Measurements from ENCODE around the gene HECW1.
"Not testable (repeated sequence)": the region's sequence is repeated elsewhere in the genome, so short reads cannot be mapped to it uniquely, and the experiment has no call there.

The HECW1 gene

DNA sequence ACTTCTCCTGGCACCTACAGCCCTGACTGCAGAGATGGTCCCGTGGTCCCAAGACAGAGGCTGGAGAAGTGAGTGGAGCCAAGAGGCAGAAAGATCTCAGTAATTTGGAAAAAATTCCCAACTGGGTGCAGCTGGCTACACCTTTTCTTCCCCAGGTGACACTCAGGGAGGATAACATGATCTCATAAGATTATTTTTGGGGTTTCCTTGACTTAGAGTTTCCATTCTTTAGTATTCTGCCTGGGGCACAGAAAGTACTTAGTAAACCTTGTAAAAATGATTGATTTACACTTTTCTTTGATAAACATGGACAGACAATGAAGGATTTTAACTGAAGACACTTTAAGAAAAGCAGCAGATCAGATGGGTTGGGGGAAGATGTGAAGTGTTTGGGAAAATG, 38.6 kb downstream of the HECW1 start:
- DNase-seq: no peak

DNA sequence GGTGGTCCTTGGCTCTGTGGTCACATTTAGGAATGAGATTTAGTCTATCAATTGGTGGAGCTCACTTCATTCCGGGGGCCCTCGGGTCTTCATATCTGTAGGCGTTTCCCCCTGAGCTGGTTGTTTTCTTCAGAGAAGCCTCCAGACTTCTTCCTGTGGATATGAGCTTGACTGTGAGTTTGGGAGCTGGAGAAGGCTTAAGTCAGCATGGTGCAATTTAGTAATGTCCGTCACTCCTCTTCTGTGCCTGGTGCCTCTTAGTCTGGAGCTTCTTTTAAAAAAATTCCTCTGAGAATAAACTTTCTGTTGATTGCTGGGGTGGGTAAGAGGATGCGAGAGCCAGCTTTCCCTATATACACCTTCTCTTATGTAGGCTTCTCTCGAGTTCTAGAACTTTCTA, 40.2 kb downstream of the HECW1 start:
- no peak for DNase-seq

DNA sequence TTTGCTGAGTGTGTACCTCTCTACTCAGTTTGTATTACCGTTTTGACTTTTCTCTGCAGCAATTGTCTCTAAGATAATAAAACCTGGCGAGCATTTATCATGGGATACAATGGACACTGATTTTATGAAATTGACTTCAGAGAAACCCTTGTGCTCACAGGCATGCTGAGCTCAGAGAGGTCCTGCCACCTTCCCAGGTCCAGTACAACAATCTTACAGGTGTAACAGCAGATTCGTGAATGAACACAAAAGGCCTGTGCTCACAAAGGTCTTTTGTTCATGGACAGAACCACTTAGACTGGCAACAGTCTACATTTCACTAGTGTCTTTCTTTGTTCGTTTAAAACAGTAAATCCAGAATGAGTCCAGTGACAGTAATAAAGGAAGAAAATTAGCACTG, 43.2 kb downstream of the HECW1 start:
- no peak for DNase-seq

DNA sequence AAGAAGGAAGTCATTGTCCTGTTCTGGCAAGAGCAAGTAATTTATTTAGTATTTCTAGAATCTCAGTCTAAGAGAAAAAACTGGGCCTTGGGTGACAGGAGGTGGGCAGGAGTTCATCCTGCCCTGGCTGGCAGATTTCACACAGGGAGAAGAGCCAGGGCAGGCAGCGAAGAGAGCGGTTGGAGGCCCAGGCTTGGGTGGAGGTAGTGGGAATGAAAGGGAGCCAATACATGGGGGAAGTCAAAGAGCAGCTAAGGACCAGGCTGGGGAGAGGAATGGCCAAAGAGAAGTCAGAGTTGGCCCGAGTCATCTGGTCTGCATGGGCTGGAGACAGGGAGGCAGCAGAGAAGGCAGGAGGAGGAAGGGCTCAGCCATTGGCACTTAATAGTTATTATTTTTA, 51.4 kb downstream of the HECW1 start:
- DNase-seq: no peak

DNA sequence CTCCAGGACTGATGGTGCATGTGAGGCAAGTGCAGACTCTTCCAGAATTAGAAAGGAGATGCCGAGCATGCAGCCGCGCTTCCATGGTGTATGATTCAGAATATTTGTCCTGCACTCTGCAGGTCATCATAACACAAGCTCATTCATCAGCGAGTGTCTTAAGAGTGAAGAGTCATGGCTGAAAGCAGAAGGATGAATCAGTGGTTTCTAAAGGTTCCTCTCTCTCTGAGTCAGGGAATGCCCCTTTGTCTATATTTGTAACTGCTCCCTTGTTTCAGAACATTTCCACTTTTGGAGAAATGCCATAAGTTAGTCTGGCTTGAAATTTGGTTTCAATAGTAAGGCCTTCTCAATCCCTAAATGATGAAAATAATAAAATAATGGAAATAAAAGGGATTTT, 52.3 kb downstream of the HECW1 start:
- DNase-seq: no peak

DNA sequence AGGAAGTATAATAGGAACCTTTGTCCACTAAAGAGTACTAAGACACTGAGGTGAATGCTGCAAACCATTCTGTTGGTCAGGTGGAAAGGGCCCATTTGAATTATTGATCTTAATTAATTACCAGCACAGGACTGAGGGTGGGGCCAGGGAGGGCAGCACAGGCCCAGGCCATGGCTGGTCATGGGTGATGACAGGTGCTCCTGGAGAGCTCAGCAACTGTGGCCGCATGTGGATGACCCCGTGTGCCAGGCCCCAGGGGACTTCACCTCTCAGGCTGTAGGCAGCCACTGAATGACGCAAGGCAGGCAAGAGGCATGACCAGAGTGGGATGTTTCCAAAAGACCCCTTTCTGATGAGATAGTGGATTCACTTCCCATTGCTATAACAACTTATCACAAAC, 54.2 kb downstream of the HECW1 start:
- DNase-seq: no peak

DNA sequence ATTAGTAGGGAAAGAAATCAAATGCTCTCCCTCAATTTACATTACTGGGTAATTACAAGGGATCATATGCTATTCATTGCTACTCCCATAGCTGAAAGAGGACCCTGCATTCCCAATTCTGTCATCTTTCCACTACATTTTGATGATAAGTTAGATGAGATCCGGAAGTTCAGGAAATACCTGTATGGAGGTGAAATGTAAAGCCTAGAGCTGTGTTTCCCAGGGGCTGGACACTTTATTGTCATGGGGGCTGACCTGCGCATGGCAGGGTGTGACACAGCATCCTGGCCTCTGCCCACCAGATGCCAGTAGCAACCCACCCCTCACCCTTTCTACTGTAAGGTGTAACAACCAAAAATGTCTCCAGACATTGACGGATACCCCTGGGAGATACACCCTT, 56.6 kb downstream of the HECW1 start:
- DNase-seq: no peak

DNA sequence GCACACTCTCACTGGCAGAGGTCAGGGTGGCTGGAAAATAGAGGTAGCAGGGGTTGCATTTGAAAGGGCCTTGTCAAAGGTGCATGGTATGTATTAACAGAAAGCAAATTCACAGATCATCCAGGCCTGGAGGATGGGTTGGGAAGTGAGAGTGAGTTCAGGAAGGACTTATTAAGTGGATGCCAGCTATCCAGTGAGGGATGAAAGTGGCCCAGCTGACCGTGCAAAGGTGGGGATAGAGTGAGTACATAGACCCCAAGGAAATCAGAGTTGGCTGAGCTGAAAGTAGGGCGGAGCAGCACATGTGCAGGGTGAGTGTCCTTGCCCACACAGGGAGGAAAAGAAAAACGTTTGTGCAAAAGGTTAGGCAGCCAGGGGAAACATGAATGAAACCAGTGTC, 58.1 kb downstream of the HECW1 start:
- DNase-seq: no peak

DNA sequence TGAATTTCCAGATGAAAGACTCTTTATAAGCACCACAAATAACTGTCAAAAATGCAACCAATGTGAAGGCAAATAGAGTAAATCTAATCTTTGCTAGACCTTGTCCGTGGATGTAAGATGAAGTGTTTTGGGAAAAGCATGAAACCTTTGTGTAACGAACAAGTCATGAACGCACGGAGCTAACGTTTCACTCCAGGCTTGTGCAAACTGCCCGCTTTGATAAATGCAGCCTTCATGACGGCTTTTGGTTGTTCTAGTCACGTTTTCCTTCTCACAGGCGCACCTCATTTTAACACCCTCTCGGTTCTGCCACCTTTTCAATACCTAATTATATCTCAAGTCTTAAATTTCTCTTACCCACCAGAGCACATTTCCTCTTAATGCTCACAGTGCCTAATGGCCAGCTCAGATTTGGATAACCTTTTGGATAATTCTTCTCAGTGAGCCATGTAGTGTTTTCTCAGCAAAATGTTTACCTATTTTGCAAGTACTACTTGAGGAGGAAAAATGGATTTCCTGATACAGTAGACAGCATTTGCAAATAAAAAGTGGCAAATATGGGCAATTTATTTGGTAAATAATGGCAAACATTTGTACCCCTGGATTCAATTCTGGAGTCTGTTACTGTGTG, 63.2 kb downstream of the HECW1 start:
- DNase-seq: no peak

DNA sequence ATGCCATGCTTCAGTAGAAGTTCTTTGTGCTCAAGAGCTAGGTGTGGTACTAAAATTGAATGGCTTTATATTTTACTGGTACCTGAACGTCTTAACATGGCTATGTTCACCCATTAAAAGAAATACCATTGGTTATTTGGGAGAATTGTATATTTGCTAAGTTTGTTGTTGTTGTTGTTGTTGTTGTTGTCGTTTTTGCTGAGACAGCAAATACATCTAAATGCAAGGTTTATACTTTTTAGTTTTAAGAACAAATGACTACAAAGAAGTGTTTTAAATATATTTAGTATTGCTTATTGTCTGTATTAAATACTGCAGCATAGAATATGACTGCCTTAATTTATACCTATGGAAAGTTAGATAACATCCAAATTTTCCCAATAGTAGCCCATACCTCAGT, 66.9 kb downstream of the HECW1 start:
- DNase-seq: no peak

DNA sequence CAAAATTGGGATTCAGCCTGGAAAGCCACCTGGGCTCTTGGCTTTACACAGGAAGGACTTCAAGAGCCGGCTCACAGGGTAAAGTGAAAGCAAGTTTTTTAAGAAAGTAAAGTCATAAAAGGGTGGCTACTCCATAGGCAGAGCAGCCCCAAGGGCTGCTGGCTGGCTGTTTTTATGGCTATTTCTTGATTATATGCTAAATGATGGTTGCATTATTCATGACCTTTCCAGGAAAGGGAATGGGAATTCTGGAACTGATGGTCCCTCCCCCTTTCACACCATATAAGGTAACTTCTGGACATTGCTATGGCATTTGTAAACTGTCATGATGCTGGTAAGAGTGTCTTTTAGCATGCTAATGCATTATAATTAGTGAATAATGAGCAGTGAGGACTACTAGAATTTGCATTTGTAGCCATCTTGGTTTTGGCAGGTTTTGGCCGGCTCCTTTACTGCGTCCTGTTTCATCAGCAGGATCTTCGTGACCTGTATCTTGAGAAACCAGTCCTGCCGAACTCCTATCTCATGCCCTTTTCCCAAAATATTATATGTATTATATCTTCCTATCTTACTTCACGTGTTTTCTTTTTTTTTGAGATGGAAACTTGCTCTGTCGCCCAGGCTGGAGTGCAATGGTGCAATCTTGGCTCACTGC, 80.5 kb downstream of the HECW1 start:
- DNase-seq: no peak

DNA sequence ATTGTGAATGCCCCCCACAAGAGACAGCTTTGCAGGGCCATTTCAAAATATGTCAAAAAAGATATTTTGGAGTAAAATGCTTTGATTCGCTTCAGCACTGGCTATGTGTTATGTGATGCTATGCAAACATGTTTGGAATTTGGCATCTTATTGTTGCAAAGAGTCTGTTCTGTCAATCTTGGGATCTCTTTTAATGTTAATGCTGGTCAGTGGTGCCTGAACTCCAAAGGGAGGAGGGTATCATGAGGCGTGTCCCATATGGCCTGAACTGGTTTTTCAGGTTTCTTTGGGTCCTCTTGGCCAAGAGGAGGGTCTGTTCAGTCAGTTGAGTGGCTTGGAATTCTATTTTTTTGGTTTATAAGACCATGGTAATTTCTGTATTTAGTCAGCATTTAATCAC, 81.4 kb downstream of the HECW1 start:
- no peak for DNase-seq

DNA sequence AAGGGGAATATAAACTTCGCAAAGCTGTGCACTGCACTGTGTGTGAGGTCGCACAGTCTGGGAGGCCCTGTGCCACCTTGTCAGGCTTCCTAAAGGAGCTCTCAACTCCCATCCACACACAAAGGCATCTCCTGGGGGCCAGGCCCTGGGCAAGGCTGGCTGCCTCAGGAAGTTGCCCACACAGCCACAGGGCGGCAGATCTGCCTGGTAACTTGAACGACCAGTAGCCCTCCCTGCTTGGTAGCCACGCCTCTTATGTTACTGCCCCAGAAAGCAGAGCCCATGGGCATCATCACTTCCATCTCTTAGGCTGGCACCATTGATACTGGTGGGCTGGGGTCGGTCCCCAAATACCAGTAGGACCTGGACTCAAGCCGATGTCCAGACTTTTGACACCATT, 82.8 kb downstream of the HECW1 start:
- DNase-seq: no peak

DNA sequence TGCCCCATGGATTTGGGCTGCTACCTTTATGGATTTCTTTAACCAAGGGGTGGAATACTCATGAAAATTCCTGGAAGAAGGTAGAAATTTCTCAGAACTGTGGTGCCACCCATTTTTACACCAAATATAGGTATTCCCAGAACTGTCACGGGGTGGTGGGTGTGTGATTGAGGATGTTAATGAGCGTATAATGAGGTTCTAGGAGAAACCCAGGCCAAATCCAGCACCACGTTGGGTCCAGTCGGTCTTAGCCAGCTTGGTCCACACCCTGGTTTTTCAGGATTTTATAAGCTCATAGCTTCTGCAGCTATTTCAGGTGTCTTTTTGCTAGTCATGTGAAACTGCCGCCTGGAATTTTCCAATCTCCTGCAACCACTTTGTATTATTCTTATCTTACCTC, 83.3 kb downstream of the HECW1 start:
- DNase-seq: no peak

DNA sequence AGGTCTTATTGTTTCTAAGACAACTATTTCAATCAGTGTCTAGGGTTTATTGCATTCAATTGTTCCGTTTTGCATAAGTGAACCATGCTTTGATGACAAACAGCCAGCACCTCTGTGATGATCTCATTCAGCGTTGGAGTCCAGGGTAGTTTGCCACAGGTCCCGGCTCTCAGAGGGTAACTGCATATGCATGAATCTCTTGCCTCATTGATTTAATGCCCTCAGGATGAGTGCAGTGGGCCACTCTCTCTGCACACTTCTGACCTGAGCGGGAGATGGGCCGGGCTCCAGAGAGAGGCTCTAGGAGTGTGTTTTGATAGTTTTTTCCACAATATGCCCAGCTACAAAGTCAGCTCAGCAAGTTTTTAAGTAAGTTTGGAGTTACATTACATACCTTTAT, 83.9 kb downstream of the HECW1 start:
- DNase-seq: no peak

DNA sequence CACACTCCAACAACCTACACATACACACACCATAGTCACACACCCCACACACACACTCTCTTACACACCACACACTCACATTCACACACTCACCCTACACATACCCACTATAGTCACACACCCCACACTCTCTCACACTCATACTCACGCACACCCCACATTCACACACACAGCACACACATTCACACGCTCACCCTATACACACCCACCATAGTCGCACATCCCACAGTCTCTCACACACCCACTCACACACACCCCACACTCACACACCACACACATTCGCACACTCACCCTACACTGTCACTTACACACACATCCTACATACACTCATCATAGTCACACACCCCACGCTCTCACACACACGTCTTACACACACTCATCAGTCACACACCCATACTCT, 85.6 kb downstream of the HECW1 start:
- no peak for DNase-seq

DNA sequence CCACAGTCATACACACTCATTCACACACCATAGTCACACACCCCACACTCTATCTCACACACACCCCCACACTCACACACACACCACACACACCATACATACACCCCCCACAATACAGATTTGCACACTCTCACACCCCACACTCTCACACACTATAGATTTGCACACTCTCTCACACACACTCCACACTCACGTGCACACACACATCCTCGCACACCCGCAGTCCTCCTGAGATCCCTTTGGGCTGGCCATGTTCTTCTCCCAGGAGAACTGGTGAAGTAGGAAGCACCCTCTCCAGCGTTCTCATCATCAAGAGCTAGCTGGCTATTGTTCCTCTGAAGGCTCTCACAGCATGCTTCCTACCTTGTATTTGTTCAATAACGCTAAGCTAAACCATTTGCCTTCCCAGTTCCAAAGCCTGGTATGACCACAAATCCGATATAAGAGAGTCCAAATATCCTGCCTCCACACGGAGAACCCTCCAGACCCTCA, 86.2 kb downstream of the HECW1 start:
- DNase-seq: no peak

DNA sequence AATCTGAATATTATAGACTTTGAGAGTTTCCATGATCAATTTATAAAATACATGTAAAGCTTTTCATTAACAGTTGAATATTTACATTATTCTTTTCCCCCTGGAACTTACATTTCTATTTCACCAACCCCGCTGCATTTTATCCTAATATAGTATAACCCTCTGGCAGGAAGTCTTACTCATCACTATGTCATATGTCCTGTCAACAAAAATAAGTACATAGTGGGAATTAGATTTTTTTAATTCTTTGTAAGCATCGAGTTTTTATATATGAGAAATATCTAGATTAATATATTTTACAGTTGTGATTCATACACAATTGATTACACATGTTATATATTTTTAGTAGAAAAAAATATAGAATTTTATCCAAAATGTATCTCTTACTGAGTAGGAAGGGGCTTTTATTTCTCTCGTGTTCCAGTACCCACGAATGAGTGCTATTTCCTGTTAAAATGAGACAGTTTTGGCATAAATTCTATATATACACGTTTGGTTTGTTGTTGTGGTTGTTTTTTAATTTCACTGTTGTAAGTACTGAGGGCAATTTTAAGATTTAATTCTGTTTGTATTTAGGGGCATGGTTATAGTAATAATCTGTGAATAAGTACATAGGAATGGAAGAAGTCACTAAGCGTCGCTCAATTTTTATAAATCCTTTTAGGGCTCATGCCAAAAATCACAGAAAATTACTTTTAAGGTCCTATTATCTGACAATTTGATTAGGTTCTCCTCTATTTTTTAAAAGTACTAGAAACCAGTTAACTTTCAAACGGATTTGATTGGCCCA, 87.1 kb downstream of the HECW1 start:
- DNase-seq: no peak

DNA sequence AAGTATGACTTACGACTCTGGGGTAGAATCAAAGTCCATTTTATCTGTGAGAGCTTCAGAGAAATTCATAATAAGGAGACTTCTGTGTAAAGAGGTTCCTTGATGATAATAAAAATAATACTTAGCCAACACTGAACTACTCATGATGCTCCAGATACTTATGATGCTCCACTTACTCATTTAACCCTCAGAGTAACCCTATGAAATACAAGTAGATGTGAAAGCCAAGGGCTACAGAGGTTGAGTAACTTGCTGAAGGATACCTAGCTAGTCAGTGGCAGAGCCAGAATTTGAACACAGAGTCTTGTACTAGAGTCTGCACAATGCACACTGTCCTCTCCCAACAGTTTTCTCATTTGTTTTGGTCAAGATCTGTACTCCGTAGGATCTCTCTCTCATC, 89.5 kb downstream of the HECW1 start:
- DNase-seq: no peak

DNA sequence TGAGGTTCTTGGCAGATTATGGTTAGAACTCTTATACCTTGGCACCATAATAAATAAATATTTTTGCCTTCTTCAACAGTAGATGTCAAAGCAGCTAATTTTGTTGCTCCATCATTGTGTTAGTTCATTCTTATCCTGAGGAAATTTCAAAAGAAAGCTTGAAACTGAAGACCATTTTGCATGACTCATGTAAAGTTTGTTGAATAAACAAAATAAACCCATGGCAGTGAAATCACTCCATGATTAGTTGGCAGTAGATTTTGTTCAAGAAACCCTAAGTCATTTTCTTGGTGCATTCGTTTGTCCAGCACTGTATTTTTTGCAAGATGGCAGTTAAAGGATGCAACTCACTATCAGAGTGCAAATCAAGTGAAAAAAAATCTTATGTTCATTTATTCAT, 91.6 kb downstream of the HECW1 start:
- no peak for DNase-seq

DNA sequence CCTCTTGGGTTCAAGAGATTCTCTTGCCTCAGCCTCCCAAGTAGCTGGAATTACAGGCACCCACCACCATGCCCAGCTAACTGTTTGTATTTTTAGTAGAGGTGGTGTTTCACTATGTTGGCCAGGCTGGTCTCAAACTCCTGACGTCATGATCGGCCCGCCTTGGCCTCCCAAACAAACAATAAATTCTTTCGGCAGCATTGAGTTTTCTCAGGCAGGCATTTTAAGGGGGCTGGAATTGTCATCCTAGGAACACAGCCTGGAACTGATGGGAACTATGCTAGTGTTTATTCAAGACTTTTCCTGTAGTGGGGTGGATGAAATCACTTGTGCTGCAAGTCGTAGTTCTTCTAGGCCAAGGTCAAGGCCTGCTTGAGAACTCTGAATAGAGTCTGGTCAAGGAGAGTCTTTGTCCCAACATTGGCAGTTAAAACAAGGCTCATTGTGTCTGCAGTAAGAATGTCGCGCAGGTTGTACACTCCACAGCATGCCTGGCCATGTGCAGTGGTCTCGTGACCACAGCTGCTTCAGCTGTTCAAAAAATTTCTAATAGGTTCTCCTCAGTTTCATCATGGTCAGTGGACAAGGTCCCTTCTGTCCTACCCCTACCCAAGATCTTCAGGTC, 92.8 kb downstream of the HECW1 start:
- DNase-seq: no peak

DNA sequence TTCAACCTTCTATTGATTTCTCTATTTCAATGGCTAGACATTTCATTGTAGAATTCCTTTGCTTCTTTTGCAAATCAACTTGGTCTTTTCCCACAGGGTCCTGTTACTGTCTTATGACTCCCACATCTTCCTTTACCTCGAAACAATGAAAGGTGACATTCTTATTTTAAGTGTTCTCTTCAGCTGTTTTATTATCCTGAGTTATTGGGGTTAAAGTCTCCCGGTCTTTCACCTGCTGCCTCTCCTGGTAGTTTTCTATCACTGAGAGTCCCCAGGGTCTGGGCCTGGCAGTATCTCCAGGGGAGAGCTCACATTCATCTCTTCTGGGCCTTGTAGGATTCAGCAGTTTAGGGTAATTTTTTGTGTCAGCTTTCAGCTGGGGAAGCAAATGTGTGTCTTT, 95.8 kb downstream of the HECW1 start:
- no peak for DNase-seq

DNA sequence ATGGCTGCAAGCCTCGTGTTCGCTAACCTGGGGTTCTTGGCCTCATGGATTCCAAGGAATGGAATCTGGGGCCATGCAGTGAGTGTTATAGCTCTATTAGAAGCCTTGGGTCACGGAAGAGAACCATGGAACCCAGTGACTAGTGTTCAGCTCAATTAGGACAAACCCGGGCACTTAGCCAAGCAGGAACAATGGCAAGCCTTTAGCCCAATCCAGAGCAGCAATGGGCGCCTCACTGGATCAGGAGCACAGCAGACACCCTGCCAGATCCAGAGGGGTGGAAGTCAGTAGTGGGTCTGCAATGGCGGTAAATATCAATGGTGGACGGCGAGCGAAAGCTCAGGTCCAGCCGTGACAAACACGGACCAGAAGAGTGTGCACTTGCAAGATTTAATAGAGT, 98.1 kb downstream of the HECW1 start:
- DNase-seq: not testable (repeated sequence)

DNA sequence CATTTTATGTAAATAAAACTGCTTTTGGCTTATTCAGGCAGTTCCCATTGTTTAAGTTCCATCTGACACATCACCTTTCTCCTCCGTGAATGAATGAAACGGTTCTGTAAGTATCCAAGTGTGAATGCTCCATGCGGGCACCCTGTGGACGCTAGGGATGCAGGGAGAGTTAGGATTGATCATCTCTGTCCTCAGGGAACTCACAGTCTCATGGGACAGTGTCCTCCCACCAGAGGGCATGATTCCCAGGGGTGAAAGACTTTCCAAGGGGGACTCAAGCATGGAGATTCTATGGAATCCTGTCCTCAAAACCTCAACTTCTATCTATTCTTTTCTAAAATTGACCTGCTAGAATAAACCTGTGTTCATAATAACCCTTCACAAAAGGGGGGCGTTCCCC, 98.8 kb downstream of the HECW1 start:
- DNase-seq: no peak

Data from activated T-cell treated with anti-CD3 and anti-CD28 coated beads, Interleukin-2, amount 50 U/mL, for 1 hour (primary cell).